ENCODE data around the gene DDX41.
A peak's percentile ranks its signal among the peaks of the same experiment; 100 is the strongest.
"Not testable (repeated sequence)": the region's sequence is repeated elsewhere in the genome, so short reads cannot be mapped to it uniquely, and the experiment has no call there.

Gene DDX41
- total RNA-seq = 36.2 to 53.5 (median 49.6) reads per million in 4 donors

DNA sequence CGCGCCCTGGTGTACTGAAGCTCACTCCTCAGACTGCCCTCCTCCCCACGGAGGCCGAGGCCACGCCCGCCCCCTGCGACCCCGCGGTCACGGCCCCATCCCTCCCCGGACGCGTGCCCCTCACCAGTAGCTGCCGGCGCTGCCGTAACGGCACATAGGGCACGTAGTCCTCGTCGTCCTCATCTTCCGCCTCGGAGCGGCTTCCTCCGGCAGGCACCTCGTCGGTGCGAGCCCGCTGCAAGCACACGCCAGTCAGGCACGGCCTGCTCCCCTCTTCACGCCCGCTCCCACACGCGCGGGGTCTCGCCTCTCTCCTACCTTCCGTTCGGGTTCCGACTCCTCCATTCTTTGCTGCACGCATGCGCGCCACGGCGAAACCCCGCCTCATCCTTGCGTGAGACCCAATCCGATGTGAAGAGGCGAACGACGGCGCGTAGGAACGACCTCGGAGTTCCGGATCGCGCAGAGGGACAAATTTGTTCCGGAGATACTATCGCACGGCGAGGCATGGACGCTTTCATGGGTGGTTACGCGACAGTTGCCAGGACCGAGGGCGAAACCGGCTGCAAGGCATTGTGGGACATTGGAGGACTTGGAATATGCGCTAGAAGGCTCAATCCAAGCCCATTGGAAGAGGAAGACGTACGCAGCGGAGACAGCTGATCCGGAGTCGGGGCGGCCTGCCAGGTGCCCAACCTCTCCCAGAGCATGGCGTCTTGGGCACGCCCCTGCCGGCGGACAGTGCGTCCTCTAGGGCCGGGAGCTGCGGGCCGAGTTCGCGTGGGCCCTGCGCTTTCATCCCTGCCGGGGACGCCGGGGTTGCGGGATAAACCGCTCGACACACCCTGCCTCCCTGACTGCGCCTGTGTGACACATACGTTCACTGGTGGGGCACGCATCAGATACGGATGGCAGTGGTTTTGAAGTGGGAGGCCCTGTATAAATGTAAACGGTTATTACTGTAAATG lies at the start of gene DDX41:
DDX41 (minus strand) TSS at position 361 of the 968 bp plus-strand sequence; CDS start at position 345, 16 bp downstream.
- peak; percentile 91 to 96 (median 92) for DNase-seq

DNA sequence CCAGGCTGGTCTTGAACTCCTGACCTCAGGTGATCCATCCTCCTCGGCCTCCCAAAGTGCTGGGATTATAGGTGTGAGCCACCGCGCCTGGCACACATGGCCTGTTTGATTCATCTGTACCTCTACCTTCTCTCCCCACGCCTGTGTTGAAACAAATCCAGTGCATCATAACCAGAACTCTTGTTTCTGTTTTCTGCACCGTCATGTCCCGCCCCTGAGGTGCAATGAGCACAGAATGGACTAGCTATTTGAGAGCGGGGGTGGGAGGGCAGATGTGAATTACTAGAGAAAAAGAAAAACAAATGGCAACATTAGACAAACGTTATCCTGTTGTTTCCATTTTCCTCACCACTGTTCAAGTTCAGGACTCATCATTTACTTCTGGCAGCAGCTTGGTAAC lies 48.3 kb upstream of the DDX41 start:
- no peak for DNase-seq

DNA sequence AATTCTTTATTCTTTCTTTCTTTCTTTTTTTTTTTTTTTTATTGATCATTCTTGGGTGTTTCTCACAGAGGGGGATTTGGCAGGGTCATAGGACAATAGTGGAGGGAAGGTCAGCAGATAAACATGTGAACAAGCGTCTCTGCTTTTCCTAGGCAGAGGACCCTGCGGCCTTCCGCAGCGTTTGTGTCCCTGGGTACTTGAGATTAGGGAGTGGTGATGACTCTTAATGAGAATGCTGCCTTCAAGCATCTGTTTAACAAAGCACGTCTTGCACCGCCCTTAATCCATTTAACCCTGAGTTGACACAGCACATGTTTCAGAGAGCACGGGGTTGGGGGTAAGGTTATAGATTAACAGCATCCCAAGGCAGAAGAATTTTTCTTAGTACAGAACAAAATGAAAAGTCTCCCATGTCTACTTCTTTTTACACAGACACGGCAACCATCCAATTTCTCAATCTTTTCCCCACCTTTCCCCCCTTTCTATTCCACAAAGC lies 42.7 kb upstream of the DDX41 start:
- DNase-seq = not testable (repeated sequence)

DNA sequence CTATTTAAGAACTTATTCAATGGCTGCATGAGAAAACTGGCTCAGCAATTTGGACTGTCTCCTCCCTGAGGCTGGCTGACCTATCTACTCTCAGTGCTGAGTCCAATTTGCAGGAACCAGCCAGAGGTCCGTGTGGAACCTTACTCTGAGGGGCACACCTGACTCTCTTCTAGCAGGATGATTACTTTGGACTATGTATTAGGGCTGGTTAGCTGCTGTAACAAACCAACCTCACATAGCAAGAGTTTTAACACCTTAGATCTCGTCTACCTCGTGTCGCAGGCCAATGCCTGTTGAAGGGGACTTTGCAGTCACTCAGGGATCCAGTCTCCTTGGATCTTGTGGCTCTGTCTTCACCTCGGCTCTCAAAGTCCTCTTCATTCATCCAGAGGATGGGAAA lies 41.0 kb upstream of the DDX41 start:
- no peak for DNase-seq

DNA sequence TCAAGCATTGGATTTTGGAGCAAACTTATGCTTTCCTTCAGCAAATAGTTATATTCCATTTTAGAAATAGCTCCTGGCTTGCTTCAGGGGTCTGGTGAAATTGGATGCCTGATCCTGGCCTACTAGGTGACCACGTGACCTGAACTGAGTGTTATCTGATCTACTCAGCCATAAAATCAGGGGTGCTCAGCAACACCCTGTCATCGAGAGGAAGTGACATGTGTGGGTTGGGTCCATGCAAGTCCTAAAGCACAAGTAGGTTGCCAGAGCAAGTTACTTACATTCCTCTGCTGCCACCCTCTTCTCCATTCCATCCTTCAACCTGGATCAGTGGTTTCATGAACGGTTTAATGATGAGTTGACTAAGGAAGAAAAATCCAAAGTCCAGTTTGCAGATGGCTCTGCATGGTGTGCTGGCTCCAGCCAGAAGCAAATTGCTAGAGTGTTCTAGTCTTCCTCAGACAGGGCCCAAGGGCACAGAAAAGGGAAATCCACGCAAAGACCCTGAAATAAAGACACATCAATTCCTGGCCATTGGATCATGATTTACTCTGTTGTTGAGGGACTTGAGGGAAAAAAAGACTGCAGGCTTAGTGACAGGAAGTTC lies 40.4 kb upstream of the DDX41 start:
- peak in 1 of 5 donors; percentile 43 for DNase-seq

DNA sequence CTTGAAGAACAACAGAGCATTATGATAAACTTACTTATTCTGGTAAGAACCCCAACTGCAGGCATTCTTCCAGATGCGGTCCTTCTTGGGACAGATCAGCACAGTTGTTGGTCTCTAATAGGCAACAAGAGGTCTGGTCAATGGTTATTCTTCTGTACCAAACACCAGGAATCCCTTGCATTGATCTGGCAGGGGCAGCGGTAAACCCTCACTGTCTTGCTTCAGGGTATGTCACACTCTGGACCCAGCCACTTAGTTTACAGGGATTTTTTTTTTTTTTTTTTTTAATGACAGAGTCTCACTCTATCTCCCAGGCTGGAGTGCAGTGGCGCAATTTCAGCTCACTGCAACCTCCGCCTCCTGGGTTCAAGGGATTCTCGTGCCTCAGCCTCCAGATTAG lies 38.9 kb upstream of the DDX41 start:
- DNase-seq = no peak

DNA sequence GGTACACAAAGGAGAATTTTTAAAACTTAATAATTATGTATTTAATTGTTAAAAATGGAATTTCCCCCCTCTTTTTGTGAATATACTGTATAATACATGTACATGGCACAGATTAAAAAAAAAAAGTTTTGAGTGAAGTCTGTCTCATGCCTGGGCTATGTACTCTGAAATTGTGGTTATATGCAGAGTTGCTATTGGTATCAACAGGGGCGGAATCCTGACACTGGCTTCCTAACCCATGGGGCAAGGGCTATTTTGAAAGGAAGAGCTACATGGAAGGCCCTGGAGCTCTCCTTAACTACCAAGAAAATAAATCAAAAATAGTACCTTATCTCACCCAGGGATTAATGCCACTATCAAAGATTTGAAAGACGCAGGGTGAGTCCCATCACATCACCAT lies 38.5 kb upstream of the DDX41 start:
- no peak for DNase-seq

DNA sequence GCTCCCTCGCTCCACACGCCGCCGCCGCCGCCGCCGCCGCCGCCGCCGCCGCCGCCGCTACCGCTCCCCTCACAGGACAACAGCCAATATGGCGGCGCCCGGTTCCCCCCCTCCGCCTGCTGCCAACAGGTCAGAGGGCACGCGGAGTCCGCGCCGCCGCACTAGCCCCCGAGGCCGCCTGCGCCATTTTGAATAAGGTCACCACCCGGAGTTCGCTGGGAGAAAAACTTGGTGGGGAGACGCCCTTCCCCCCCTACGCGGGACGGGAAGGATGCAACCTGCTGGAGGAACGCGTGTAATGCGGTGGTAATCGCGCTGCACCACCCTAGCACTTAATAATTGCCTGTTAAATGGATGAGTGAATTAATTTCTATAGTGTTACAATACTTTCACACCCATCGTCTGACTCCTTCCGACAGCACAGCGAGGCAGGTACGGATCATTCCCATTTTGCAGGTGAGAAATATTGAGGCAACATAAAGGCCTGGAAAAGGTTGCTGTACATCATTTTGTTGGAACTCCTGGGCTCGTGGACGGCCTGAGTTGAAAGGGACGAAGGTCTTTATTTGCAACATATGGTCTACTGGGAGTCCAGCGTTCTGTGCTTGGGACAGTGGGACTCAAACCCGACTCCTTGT lies 37.8 kb upstream of the DDX41 start, which contains the start of gene FAM193B:
FAM193B (minus strand) TSS at position 90 of the 638 bp plus-strand sequence. CDS start 105 bp downstream, outside the sequence.
- DNase-seq = peak; percentile 89 to 93 (median 91)

DNA sequence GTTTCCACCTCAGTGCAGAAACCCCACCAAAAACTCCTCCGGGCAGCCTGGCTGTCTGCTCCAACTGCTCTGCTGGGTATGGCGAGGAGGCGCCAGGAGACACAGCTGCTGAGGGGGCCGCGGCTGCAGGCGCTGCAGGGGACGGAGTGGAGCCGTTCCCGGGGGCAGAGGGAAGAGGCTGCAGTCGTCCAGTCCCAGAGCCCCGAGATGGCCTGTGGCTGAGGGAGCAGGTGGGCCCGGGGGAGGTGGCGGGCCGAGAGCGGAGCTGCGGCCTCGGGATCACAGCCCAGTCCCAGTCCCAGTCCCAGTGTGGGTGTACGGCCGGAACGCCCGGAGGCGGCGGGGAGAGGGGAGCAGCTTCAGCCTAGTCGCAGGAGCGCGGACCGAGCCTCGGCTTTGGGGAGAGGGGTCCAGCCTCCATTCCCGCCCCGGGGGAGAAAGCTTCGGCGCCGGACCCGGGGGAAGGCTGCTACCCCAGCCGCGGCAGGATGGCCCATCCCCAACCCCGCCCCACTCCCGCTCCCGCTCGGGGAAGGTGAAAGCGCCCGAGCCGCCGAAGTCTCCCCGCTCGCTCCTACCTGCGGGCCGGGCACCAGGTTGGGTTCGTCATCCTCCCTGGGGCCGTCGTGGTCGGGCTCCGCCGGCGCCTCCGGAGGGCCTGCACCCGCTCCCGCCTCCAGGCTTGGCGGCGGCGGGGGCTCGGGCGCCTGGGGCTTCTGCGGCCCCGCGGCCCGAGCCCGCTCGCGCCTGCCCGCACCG lies 37.1 kb upstream of the DDX41 start:
- peak in 4 of 5 donors; percentile 17 to 32 (median 24) for DNase-seq

DNA sequence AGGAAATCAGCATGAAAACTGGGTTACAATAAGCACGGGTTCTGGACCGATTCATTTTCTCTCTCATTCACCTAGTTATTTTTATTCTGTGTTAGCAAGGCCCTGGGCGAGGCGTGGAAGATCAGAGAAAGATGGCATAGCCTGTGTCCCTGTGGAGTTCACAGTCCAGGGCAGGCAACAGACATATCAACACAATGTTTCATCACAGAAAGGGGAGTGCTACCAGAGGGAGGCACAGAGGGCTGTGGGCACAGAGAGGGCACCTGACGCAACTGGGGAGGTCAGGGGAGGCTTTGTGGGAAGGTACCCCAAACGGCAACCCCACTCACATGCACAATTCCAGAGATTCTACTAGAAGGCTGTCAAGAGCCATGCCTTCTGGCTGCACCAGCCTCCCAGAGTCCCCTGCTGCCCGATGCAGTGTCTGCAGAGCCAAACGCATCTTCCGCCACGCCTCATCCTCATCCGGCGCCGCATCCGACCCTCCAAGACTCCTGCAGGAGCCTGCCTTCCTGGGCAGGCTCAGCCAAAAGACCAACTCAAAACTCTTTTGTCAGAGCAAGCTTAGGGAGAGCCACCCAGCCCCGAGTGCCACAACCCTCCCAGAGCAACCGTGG lies 36.2 kb upstream of the DDX41 start:
- DNase-seq = no peak

DNA sequence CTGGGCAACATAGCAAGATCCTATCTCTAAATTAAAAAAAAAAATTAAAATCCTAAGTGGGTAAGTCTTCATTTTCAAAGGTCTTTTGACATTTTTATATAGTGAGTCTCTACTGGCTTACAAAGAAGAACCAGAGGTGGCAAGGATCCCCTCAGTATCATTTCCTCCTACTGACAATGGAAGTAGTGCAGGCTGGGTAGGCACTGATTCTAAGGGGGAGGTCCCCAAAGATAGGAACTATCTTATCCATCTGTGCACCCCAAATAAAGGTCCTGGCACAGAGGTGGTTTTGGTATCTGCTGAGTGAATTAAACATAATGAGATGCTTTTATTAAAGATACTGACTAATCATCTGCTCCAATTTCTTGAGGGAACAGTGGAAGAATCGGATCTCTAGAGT lies 33.4 kb upstream of the DDX41 start:
- DNase-seq = no peak

DNA sequence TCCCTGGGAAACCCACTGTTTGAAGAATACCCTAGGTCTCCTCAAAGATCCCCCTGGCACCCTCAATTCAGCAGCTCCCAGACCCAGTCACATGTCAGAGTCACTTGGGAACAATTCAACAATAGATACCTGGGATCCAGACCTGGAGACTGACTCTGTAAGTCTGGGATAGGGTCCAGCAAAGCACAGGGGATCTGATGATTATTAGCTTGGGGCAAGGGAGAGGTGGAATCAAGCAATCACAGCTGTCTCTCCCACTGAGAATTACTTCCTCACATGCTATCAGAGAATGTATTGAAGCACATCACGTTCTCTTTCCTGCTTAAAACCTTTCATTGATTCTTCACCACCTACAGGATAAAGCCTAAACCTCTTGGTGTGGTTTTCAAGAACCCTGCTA lies 31.7 kb upstream of the DDX41 start:
- no peak for DNase-seq

DNA sequence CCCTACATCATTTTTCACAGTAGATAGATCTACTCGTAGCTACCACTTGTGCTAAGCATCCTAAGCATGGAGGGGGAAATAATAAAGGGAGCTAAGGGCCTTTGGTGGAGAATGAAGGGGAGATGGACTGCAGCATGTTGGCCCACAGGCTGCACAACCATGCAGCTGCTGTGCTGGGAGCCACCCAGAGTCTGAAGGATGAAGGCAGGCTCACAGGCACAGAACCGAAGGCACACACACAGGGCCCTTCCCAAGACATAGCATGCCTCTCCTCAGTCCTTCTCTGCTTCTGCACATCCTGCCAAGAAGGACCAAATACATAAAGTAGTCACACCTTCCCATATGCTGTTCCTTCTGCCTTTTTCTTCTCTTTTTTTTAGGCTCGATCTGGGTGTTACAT lies 31.0 kb upstream of the DDX41 start:
- no peak for DNase-seq

DNA sequence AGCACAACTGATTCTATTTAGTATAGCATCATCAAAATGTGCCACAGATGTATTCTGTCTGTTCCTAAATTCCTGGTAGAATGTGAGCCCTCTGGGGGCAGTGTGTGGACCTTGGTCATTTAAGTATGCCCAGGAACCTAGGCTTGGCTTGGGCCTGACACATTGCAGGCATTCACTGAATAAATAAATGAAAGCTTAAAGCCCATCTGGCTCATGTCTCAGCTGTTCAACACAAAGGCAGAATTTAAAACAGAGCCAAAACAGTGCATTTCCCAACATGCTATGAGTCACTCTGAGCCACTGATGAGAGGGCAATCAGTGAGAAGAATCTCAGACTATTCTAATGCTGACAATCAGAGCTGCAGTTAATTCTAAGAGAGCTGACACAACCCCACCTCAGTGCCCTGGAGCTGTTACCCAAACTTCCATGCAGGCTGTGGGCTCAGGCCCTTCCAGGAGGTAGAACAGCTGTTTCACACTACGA lies 29.5 kb upstream of the DDX41 start:
- DNase-seq = no peak

DNA sequence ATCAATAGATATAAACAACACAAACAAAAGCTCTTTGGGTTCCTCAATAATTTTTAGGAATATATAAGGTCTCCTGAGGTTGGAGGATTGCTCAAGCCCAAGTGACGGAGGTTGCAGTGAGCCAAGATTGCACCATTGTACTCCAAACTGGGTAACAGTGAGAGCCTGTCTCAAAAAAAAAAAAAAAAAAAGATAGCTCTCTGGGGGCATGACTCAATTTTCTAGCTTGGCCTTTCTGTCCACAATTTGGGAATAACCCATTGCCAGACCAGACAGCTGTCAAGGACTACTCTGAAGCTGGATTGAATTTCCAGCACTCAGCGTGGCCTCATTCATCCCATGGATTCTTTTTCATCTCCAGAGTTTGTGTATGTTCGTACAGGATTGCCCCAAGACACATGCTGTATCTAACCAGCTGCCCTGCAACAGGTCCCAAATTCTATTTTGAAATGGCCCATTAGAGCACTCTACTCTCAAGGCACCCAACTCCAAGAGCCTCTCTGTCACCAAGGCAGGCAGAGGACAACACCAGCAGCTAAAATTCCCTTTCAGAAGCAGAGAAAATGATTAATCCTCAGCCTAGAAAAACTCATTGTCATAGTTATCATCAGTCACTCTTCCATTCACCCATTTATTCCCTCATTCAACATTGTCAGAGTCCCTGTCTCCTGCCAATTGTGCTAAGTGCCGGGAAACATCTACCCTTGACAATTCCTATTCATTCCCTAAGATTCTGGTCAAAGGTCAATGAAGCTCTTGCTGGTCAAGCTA lies 28.9 kb upstream of the DDX41 start:
- DNase-seq = no peak

DNA sequence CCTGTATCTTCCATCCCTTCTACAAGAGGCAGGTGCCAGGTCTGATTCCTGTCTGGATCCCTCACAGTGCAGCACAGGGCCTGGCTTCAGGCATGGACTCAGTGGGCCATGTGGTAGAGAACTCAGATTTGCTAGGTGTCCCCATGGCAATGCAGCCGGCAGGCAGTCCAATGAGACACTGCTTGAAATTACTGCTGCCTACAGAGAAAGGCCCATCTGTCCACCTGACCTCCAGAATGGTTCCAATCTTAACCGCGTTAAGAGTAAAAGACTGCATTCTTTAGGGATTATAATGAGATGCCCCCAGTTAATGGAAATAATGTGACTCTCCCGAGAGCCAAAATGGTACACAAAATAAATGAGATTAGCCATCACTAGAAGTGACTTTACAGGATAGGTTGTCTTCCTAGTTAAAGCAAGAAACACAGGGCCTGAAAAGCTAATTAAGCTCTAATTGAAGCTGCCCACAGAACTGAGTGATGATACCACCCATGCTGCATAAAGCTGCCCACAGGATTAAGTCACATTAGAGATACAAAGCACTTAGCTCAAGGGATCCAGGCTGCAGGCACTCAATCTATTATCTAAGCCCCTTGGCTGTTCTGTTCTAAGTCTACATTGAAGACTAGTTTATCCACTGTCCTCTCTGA lies 26.2 kb upstream of the DDX41 start:
- DNase-seq = no peak

DNA sequence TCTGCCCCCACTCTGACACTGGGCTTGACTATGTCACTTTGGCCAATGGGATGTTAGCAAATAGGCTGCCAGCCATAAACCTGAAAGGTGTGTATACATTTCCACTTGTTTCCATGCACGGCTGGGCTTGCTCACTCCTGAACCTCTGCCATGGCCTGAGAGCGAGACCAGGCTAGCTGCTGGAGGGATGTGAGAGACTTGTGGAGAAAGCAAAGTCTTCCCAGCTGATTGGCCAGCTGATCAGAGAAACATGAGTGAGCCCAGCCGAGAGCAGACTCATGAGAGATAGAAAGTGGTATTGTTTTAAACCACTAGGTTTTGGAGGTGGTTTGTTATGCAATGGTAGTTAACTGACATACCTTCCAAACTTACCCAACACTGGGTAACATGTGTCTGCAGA lies 23.7 kb upstream of the DDX41 start:
- DNase-seq = no peak

DNA sequence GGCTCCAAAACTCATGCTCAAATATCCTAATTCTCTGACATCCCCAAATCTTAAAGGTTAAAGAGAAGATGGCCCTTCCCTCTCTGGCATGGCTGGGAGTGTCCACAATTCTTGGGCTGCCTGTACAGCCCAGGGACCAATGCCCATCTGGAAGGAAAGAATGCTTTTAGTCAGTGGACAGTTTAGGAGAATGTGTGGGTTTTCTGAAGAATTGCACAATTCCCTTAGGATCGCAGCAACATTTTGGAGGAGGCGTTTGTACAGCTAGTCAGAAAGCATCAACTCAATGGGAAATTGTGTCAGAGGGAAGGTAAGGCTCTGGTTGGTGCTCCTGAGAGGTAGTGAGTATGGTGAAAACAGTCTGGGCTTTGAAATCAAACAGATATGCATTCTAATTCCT lies 22.6 kb upstream of the DDX41 start:
- no peak for DNase-seq

DNA sequence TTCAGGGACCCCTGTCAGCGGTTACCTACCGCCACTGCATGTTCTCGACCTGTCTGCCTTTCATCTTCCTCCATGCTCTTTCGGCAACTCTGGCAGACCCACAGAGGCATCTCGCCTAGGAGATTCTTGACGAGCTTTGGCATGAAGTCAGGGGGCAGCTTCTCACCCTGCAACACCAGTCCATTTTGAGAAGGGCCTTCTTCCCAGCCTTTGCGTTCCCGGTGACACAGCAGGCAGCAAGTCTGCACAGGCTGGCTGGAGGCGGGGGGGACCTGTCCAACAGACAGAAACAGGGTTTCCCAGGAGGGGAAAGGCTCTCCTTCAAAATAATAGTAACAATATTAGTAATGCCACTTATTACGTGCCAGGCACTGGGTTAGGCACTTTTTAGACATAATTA lies 22.1 kb upstream of the DDX41 start:
- DNase-seq = no peak
